ENCODE measurements around the gene LIN28B.
"Not testable (repeated sequence)": the region's sequence is repeated elsewhere in the genome, so short reads cannot be mapped to it uniquely, and the experiment has no call there.

The LIN28B gene

GRCh38 chr6:105066233-105066632, 109.3 kb downstream of the LIN28B start:
- no peak overlapping the region for H3K4me3 ChIP-seq (ENCODE audit: low read depth, low read length)

GRCh38 chr6:105066836-105067235, 109.9 kb downstream of the LIN28B start:
- no peak overlapping the region for H3K4me3 ChIP-seq (ENCODE audit: low read depth, low read length)

GRCh38 chr6:105067329-105067728, 110.4 kb downstream of the LIN28B start:
- H3K4me3 ChIP-seq (ENCODE audit: low read depth, low read length): no peak overlapping the region

- H3K4me3 ChIP-seq (ENCODE audit: low read depth, low read length): no peak overlapping the region
These were observed 111.5 kb downstream of the LIN28B start for GRCh38 chr6:105068407-105068806.

GRCh38 chr6:105069821-105070445, 113.0 kb downstream of the LIN28B start:
- H3K4me3 ChIP-seq (ENCODE audit: low read depth, low read length): no peak overlapping the region

- H3K4me3 ChIP-seq (ENCODE audit: low read depth, low read length): no peak overlapping the region
These were observed 115.9 kb downstream of the LIN28B start for GRCh38 chr6:105072798-105073199.

DNA sequence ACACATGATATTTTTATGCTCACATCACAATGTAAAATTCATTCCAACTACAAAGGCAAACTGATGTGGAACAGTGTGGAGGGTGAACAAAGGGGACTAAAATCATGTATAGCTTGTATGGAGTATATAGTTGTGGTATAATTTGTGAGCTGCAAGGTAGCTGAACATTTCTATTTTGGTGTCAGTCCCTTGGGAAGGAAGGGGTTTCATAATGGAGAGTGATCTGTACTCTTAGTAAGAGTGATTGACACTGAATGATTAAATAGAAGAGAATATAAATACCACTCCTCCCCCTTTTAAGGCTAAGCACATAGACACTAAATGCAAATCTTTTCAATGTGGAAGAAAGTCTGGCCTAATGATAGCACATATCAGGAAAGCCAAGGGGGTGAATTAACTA, 118.3 kb downstream of the LIN28B start:
- H3K4me3 ChIP-seq (ENCODE audit: low read depth, low read length): no peak overlapping the region

GRCh38 chr6:105076418-105076817, 119.5 kb downstream of the LIN28B start:
- H3K4me3 ChIP-seq (ENCODE audit: low read depth, low read length): not testable (repeated sequence)

- no peak overlapping the region for H3K4me3 ChIP-seq (ENCODE audit: low read depth, low read length)
These were observed 120.9 kb downstream of the LIN28B start for GRCh38 chr6:105077596-105078385.

- no peak overlapping the region for H3K4me3 ChIP-seq (ENCODE audit: low read depth, low read length)
These were observed 121.4 kb downstream of the LIN28B start for GRCh38 chr6:105078386-105078708.

DNA sequence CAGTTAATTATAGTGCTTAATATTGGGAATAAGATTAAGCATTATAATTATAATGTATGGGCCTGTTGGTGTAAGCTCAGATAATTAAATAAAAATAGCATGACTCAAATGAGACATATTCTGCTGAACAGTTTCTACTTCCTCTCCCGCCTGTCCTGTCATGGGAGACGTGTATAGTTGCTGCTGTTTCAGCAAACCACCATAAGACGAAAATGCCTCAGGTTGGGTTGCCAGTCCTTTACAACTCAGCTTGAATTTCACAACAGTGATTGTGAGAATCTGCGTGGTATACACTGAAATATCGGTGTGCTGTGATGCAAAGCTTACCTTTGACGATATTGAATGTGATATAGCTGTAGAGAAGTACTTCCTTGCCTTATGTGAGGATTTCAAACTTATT, 123.4 kb downstream of the LIN28B start:
- H3K4me3 ChIP-seq (ENCODE audit: low read depth, low read length): no peak overlapping the region

GRCh38 chr6:105081662-105082061, 124.8 kb downstream of the LIN28B start:
- not testable (repeated sequence) for H3K4me3 ChIP-seq (ENCODE audit: low read depth, low read length)

DNA sequence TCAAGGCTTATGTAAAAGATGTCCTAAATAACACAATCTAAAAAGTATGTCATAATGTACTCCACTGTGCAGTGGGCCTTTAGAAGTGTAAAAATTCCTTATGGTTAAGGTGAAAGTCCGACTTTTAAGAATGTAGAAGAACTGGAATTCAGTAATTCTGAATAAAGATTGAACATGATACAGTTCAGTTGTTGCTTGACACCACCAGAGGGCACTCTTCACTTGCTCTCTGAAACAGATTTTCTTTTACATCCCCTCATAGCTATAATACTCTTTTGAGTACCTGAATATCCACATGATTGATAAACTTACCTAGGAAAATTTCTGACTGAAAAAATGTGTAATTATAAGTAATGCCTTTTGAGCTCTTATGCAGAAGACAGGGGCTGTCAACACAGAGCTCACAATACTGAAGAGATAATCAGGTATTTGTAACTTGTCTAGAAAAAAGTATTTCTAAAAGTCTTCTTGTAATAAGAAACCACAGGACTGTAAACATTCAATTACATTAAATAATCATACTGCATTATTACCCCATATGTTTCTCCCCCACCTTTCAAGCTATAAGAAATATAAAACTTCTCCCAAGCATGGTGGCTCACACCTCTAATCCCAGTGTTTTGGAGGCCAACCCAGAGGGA, 130.8 kb downstream of the LIN28B start:
- H3K4me3 ChIP-seq (ENCODE audit: low read depth, low read length): no peak overlapping the region

- H3K4me3 ChIP-seq (ENCODE audit: low read depth, low read length): no peak overlapping the region
These were observed 134.4 kb downstream of the LIN28B start for GRCh38 chr6:105091140-105091829.

GRCh38 chr6:105094133-105094640, 137.3 kb downstream of the LIN28B start:
- no peak overlapping the region for H3K4me3 ChIP-seq (ENCODE audit: low read depth, low read length)

- H3K4me3 ChIP-seq (ENCODE audit: low read depth, low read length): no peak overlapping the region
These were observed 138.2 kb downstream of the LIN28B start for GRCh38 chr6:105095139-105095538.

GRCh38 chr6:105097288-105097687, 140.4 kb downstream of the LIN28B start:
- no peak overlapping the region for H3K4me3 ChIP-seq (ENCODE audit: low read depth, low read length)

GRCh38 chr6:105099371-105099770, 142.5 kb downstream of the LIN28B start:
- H3K4me3 ChIP-seq (ENCODE audit: low read depth, low read length): no peak overlapping the region

- no peak overlapping the region for H3K4me3 ChIP-seq (ENCODE audit: low read depth, low read length)
These were observed 145.3 kb downstream of the LIN28B start for GRCh38 chr6:105102186-105102585.

GRCh38 chr6:105105094-105105493, 148.2 kb downstream of the LIN28B start:
- no peak overlapping the region for H3K4me3 ChIP-seq (ENCODE audit: low read depth, low read length)

- H3K4me3 ChIP-seq (ENCODE audit: low read depth, low read length): no peak overlapping the region
These were observed 149.4 kb downstream of the LIN28B start for GRCh38 chr6:105106260-105106659.

All from iPS-11a (cell line).